GM13977 (cell line): Measurements from ENCODE around the gene UPK3A.

ENCODE experiments used
- DNase-seq: peaks from one replicate; pipeline ENCODE4 v3.0.0; 2012; ENCODE audit warnings: low spot score
- in situ Hi-C: fragments of 300-500 bp; cut with MboI; formaldehyde crosslinking; loops from one replicate; pipeline ENCODE4 v1.12.0; 2022; ENCODE audit warnings: low sequenced_read_pairs, low pct_unique_long_range_greater_than_20kb, mixed read lengths, inconsistent platforms; ENCODE audit not compliant: unreplicated experiment
- TF ChIP-seq, protein P1 (sequence below): IDR thresholded peaks from 2 replicates; pipeline ENCODE4 v1.5.1; 2012; ENCODE audit warnings: mild to moderate bottlenecking, control low read depth; ENCODE audit not compliant: insufficient read depth; ENCODE audit errors: extremely low read depth, missing control alignments

The UPK3A gene

DNA sequence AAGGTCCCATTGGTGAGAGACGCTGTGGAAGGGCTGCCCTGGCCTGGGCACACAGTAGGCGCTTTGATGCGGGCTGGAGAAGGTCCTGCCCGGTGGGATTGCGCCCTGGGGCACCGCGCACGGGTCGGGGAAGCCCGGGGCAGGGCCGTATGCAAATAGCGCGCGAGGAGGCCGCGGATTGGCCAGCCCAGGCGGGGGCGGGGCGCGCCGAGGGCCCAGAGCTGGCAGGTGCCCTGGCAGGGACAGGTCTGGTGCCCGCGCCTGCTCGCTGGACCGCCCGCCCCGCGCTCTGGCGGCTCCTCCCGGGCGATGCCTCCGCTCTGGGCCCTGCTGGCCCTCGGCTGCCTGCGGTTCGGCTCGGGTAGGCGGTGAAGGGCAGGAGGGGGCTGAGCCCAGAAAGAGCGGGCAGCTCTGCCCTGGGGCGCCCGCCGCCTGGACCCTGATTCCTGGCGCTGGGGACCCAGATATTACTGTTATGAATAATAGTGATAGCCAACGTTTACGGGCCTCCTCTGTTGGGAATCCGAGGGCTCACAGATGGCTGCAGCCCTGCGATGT lies at the start of gene UPK3A:
UPK3A (plus strand) TSS at position 245 of the 558 bp plus-strand sequence; CDS start at position 310, 65 bp downstream.
- TF ChIP-seq, protein P1, sequence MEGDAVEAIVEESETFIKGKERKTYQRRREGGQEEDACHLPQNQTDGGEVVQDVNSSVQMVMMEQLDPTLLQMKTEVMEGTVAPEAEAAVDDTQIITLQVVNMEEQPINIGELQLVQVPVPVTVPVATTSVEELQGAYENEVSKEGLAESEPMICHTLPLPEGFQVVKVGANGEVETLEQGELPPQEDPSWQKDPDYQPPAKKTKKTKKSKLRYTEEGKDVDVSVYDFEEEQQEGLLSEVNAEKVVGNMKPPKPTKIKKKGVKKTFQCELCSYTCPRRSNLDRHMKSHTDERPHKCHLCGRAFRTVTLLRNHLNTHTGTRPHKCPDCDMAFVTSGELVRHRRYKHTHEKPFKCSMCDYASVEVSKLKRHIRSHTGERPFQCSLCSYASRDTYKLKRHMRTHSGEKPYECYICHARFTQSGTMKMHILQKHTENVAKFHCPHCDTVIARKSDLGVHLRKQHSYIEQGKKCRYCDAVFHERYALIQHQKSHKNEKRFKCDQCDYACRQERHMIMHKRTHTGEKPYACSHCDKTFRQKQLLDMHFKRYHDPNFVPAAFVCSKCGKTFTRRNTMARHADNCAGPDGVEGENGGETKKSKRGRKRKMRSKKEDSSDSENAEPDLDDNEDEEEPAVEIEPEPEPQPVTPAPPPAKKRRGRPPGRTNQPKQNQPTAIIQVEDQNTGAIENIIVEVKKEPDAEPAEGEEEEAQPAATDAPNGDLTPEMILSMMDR = no peak
- DNase-seq = no peak
- in situ Hi-C loops = no loop called here

DNA sequence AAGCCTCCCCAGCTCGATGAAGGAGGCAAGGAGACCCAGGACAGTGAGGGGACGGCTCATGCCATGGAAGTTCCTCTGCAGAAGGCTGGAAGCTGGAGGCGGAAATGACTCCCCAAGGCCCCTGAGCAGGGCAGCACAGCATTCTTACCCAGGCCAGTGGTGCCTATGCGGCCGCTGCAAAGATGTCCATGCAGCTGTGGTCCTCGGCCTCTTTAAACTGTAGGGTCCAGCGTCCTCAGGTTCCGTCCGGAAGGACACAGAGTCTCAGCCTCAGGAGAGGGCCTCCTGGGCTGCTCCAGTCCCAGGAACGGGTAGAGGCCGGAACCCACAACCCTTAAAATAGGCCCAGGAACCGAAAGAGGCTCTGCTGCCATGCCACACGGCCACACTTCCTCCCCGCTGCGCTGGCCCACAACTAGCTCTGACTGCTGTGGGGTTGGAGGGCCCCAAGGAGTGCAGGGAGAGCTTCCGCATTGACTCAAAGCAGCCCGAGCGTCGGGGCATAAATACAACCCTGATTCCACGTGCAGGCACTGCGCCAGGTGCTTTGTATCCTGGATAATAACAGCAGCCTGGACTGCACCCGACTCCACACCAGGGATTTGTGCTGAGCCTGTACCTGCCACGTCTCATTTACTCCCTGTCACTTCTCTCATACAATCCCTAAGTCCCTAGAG lies 49.5 kb upstream of the UPK3A start:
- in situ Hi-C loops = no loop called here
- TF ChIP-seq, protein P1 = no peak

DNA sequence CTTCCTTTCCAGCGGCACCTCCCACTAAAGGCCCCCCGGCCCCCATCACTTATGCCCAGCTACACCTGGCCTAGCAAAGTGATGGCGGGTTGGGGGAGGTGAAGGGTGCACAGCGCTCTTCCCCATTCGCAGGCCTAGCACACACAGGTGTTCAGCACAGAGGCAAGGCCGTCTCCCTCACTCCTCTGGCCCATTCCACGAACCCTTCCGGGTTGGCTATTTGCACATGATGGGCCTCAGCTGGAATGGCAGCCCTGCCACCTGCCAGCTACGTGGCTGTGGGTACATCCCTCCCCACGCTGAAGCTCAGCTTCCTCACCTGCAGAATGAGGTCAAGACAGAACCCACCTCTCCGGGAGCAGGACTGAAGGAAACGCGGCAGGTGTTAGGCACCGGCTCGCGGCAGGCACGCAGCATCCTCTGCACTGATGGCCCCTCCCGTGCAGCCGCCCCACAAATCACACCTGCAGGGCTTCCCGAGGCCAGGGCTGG lies 48.9 kb upstream of the UPK3A start:
- peak; percentile 36 for DNase-seq
- TF ChIP-seq, protein P1 = no peak
- in situ Hi-C loops = no loop called here

More for the DNA sequence above, 49.5 kb upstream of the UPK3A start:
- peak; percentile 81 for DNase-seq

DNA sequence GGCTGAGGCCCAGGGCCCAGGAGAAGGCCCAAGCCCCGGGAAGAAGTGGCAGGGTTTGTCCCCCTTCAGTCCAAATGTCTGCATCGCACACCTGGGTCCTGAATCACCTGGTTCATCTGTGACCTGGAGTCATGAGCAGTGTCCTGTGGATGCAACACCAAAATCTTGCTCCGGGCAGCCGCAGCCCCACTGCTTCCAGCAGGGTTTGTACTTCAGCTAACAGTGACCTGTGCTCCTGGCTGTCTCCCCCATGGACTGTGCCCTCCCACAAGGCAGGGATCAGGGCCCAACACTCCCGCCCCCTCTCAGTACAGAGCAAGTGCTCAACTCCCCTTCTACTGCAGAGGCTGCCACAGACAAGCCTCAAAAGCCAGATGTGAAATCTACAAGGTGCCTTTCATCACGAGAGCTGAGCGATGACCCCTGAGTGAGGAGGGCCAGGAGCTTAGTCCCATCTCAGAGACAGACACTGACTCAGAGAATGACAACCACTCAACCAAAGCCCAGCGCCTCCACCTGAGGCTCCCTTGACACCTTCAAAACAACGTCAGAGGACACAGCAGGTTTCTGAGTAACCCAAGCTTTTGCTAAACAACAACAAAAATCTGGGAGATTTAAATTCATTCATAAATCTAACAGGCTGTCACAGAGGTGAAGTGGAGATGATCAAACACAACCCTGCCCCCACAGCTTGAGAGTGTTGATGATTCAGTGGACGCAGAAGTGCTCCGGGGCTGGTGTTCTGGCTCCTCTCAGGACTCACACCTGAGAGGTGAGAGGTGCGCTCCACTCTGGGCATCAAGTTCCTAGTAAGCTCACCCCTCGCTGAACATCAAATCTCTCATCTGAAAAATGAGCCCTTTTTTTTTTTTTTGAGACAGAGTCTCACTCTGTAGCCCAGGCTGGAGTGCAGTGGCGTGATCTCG lies 47.4 kb upstream of the UPK3A start:
- TF ChIP-seq, protein P1 = no peak
- DNase-seq = no peak
- in situ Hi-C loops = no loop called here

DNA sequence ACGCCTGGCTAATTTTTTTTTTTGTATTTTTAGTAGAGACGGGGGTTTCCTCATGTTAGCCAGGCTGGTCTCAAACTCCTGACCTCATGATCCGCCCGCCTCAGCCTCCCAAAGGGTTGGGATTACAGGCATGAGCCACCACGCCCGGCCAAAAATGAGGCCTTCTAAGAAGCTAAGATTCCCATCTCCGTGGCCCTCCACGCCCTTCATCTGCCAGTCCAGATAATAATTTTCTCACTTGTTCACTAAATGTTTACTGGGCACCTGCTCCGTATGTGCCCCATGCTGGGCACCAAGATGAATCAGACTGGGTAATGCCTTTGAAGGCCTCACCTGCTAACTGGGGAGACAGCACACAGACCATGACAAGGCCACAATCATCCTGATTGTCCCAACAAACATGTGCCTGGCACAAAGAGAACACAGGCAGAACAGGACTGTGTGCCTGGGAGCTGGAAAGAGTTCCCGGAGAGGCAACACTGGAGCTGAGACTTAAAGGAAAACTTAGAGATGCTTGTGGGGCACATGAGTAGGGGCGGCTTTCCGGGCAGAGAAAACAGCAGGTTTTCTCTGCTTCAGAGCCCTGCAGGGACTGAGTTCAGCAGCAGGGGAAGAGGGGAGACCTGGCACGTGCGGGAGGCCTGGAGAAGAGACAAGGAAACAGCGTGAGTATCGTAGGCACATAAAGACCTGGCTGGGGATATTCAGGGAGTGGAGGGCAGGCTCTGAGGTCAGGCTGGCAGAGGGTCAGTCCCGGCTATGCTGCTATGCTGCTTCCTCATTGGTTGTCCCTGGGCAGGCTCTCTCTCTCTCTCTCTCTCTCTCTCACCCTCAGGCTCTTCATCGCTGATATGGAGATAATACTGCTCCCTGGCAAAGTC lies 46.4 kb upstream of the UPK3A start:
- TF ChIP-seq, protein P1 = no peak

More for the DNA sequence above, 46.4 kb upstream of the UPK3A start:
- in situ Hi-C loops = no loop called here
- no peak for DNase-seq
